Effector CD4-positive, alpha-beta T cell (primary cell): Measurements from ENCODE around the gene COX14.
"Not testable (repeated sequence)": the region's sequence is repeated elsewhere in the genome, so short reads cannot be mapped to it uniquely, and the experiment has no call there.

Source experiments
- DNase-seq: peaks from one replicate; pipeline ENCODE4 v3.0.0-alpha.2; 2020
- total RNA-seq: gene quantifications from one replicate; lab custom pipeline; 2026; lab: John Stamatoyannopoulos, UW

Gene COX14
- total RNA-seq, result 7.9 reads per million, percentile 27 among the genes with 10 or more reads in this experiment

DNA sequence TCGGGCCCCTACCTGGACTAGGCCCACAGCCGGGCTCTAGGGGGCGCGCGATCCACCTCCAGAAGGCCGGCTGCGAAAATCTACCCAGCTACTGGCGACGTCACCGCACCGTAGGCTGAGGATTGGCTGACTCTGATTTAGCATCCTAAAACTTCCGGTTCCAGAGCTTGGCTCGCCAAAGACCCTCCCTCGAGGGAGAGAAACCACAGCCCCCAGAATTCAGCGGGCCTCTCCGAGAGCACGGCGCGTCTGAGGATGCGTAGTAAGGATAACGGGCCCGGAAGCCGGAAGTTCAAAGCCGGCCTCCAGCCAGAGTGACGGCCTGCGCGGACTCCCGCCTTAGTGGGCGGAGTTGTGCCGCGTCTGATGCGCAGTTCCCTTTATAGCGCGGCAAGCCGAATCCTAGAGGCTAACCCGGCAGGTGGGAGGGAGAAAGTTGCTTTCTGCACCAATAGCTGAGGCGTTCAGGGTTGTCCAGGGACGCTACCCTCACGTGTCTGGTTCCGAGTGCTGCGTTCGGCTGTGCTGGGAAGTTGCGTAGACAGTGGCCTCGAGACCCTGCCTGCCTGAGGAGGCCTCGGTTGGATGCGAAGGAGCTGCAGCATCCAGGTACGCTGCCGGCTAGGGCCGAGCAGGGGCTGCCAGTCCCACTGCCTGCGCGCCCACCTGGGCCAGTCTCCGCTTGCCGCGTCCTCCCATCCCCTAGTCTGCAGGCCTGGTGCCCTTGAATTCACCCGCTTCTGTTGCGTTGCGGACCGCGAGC lies at the start of gene COX14:
Gene COX14, plus strand, starts transcription at position 544 of the 763 bp plus-strand sequence. CDS start 7,808 bp downstream, outside the sequence.
- peak; percentile 98 for DNase-seq

DNA sequence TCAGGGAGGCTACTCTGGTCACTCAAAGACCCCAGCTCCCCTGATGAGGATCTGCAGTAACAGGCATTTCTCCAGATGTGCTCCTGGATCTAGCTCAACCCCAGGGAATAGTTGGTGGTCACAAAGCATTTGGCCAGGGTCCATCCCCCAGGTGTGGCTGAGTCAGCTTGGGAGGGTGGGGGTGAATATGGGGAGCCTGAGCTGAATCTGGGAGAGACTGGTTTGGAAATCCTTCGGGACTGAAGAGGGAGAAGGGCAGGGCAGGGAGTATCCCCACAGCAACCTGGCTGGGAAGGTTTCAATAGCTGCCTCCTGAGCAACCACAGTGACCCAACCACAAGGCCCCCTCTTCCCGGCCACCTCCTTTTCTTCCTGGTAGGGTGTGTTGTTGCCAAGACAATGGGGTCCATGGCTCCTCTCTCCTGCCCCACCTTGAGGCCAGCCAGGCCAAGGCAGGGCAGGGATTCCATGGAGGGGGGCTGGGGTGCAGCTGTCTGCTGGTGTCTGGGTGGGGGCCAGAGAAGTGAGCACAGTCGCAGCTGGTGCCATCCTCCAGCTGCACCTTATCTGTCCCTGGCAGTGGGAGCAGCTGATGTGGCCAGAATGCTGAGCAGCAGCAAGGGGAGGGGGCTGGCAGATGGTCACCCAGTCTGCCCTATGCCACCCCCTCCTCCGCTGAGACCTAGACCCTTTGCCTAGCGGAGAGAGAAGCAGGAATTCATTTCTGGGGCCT lies 49.1 kb upstream of the COX14 start:
- DNase-seq, result no peak

DNA sequence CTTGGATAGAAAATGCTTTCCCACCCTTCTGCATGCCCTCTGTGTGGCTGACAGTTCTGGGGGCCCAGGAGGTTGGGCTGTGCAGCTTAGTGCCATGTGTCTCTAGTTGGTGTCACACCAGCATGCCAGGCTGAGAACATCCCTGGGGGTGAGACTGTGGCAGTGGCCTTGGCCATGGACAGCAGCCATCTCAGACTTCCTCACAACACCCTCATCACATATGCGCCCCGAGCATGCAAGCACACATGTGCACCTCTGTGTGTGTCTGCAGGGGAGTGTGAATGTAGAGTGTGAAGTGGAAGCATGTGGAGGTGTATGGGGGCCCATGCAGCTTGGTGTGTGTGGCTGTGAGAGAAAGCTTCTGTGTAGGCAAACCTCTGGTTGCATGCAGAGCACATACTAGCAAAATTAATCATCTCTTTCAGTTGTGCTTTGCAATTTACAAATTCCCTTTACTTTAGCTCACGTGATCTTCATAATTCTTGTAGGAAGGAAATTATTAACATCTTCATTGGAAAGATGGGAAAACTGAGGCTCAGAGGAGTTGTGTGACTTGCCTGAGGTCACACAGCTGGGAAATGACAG lies 46.2 kb upstream of the COX14 start:
- no peak for DNase-seq

DNA sequence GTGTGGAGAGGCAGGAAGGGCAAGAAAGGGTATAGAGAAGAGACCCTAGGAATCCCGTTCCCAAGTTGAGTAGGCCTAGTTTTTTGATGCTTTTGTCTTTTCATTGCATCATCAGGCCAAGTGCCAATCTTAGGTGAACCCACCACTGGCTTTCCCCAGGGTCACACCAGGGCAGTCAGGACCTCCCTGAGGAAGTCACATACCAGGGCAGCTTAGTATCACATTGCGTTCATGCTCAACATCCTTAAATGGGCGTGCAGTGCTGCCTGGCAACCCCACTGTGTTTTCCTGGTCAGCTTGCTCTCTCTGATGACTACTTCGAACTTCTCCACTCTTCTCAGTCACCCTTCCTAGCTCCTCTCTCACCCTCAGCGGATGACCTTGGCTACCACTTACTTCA lies 45.6 kb upstream of the COX14 start:
- DNase-seq, result no peak

DNA sequence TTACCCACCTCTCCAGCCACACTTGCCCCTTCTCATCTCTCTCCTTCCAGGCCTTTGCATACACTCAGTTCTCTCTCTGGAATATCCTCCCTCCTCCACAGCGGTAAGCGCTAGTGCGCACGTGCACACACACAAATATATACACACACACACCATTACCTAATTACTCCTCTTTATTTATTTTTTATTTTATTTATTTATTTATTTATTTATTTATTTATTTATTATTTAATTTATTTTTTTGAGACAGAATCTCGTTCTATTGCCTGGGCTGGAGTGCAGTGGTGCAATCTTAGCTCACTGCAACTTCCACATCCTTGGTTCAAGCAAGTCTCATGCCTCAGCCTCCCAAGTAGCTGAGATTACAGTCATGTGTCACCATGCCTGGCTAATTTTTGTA lies 43.0 kb upstream of the COX14 start:
- DNase-seq, result no peak

DNA sequence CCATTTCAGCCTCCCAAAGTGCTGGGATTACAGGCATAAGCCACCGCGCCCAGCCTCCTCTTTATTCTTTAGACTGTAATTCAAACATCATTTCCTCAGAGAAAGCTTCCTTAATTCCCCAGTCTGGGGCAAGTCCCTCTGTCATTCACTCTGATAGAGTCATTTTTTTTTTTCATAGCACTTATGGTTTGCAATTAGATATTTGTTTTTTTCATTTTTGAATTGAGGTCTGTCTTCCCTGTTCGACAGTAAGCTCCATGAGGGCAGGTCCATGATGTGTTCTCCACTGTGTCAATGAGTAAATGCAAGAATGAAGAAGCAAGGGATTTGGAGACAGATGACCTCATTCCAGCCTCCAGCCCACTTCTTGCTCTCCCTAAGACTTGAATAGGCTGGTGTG lies 42.5 kb upstream of the COX14 start:
- no peak for DNase-seq

DNA sequence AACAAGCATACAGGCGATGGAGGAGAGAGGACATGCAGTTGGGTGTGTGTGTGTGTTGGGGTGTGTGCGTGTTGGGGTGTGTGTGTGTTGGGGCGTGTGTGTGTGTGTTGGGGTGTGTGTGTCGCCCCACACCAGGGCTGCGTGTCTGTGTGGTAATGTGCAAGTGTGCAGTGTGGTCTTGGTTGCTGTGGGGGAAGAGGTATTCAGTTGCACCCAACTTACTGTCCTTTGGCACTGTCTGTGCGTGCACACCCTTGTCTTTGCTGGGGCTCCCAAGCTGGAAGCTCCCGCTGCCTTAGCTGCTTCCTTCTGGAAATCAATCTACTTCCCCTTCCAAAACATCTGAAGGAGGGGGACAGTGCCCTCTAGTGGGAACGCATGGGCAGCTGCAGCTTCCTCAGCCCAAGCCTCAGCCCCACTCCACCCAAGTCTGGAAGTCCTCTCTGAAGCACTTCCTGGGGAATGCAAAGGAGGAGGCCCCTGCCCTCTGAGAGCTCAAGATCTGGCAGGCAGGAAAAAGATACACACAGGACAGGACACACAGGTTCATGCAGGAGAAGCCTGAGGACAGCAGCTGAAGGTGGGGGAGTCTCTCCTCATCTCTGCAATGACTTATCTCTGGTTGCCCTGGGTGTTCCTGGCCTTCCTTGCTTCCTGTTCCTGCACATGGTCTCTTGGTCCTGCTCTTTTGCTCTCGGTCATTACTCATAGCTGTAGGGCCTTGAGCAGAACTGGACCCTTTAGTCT lies 41.5 kb upstream of the COX14 start:
- peak; percentile 54 for DNase-seq

DNA sequence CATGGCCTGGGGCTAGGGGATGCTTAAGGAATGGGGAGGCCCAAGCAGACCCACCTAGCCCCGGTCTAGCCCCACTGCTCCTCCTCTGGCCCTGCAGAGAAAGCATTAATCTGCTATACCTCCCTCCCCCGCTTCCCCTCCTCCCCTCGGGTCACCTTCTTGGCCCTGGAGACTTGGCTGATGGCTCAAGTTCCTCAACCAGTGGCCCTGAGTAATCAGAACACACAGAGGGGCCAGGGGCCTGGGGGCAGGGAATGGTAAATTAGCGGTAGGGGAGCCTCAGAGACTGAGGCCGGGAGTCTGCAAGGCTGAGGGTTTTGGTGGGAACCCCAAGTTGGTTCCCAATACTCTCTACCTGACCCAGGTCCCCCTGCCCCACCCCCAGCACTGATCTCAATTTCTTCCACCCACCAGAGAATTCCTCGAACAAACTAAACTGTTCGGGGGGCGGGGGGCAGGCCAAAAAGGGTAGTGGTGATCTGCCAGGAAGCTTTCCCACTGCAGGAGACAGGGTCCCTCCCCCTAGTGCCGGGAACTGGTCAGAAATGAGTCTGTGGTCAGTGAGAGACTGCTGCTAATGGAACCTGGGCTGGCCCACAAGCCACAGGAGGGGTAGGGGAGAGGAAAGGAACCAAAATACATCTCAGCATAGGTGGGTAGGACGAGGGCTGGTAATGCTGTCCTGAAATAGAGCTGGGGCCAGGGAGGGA lies 39.7 kb upstream of the COX14 start:
- DNase-seq, result no peak

DNA sequence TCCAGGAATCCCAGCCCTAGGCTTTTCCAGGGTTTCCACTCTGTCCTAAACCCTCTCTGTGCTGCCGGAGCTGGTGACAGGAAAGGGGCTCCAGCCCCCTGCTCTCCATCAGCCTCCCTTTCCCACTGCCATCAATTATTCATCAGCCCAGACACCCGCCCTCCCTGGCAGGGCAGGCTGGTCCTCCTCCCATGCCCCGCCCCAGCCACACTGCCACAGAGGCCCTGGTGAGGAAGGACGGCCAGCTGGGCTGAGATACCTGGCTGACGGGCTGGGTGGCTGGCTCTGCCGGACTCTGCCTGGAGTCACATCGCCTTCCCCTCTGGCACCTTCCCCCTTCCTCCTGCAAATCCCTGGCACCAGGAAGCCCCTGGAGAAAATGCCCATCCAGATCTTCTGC lies 38.8 kb upstream of the COX14 start:
- no peak for DNase-seq

DNA sequence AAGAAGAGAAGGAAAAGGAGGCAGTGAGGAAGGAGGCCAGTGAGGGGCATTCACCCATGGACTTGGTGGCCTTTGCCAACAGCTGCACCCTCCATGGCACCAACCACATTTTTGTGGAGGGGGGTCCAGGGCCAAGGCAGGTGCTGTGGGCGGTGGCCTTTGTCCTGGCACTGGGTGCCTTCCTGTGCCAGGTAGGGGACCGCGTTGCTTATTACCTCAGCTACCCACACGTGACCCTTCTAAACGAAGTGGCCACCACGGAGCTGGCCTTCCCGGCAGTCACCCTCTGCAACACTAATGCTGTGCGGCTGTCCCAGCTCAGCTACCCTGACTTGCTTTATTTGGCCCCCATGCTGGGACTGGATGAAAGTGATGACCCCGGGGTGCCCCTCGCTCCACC lies 38.3 kb upstream of the COX14 start:
- no peak for DNase-seq

DNA sequence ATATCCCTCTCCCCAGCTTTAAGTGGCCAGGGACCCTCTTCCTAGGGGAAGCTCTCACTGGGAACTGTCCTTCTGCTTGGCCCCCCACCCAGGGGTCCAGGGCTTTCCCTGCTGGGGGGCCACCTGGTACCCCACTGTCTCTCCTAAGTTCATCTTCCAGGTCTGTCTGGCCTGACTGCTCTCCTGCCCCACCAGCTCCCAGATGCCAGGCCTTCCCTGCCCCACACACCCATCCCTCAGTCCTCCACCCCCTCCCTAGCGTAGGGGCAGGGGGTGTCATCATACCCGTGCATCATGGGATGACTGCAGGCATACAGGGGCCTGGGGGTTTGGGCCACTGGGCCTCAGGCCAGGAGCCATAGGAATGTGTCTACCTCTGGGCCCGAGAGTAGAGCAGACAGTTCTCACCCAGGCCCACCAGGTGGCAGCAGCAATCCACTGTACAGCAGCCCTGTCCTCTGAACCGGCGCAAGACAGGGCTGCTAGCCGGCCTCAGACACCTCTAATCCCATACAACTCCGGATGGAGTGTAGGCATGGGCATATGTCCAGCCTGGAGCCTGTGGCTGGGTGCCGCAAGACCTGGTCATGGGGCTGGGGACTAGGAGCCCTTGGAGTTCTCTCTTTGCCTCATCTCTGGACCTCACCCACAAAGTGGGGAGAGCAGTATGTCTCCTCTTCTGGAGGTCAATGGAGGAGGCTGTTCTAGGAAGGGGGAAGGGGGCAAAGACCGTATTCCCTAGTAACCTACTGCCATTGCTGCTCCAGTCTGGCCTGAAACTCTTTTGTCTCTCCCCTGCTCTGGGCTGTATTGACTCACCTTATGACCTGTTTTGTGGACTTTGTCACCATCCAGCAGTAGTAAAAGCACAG lies 36.9 kb upstream of the COX14 start:
- DNase-seq, result peak; percentile 74

DNA sequence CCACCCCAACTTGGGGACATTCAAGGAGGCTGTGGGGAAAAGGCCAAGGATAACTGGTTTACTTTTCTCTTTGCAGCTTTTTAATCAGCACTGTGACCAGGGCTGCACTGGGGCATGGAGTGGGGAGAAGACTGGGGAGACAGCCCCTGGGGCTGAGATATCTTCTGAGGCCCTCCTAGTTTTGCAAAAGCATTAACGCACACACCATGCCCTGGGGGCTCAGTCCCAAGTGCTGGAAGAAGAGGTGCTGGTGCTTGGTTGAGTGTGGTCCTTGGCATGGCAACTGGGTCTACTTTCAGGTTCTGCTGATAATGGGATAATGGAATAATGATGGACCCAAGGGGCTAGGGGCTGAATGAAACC lies 36.2 kb upstream of the COX14 start:
- no peak for DNase-seq

DNA sequence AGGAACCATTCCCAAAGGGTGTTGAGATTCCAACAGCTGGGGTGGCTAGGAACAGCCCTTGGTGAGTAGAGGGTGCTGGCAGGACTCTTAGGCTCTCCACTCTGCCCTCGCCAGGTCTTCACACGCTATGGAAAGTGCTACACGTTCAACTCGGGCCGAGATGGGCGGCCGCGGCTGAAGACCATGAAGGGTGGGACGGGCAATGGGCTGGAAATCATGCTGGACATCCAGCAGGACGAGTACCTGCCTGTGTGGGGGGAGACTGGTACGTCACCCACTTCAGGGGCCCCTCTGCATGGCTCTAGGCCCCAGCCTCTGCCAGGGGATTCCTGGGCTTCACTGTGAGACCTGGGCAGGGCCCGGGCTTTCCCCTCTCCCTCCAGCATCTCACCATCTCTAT lies 34.9 kb upstream of the COX14 start:
- no peak for DNase-seq

DNA sequence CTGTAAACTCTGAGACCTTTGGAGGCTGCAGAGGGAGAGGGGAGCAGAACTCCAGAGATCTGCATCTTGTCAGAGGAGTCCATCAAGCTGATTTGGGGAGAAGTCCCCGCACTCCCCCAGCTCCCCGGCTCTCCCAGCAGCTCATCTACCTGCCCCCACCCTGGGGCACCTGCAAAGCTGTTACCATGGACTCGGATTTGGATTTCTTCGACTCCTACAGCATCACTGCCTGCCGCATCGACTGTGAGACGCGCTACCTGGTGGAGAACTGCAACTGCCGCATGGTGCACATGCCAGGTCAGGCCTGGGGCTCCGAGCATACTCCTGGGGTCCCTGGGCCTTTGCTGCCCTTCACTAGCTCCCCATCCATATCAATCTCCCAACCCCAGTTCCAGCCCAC lies 33.8 kb upstream of the COX14 start:
- no peak for DNase-seq

DNA sequence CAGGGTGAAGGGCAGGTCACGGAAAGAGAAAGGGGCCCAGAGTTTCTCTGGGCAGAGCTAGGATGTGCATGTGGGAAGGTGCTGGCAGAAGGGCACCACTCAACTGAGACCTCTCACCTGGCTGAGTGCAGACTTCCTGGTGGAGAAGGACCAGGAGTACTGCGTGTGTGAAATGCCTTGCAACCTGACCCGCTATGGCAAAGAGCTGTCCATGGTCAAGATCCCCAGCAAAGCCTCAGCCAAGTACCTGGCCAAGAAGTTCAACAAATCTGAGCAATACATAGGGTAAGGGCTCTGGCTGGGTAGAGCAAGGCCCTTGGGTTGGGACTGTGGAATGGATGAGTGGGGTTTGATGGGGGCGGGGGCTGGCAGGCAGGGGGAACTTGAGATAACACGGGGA lies 32.3 kb upstream of the COX14 start:
- no peak for DNase-seq

DNA sequence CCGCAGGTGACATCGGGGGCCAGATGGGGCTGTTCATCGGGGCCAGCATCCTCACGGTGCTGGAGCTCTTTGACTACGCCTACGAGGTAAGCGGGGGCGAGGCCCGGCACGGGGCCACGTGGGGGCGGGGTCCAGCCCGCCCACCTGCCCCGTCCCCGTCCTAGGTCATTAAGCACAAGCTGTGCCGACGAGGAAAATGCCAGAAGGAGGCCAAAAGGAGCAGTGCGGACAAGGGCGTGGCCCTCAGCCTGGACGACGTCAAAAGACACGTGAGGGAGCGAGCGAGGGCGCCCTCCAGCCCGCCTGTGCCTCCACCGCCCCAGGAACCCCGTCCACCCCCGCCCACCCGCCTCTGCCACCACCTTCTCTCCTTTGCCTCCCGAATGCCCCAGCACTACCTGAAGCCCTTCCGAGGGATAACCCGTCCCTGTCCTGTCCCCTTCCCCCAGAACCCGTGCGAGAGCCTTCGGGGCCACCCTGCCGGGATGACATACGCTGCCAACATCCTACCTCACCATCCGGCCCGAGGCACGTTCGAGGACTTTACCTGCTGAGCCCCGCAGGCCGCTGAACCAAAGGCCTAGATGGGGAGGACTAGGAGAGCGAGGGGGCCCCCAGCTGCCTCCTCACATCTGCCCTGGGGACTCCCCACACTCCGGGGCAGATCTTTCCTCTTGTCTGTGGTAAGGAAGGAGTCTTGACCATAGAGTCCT lies 30.8 kb upstream of the COX14 start:
- no peak for DNase-seq

DNA sequence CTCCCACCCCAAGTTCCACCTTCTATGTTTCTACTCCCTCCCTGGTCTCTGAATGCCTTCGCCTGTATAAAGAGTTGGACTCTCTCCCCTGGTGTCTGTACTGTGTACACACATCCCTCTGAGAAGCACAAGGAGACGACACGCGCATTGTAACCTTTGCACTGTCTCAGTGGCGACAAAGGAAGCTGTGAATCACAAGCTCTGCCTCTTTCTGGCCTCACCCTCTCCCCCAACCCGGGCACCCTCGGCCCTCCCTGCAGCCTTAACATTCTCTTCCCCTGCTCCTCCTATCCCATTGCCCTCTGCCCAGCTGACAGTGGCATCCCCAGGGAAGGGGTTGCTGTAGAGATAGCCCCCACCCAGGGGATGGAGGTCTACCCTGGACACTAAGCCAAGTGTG lies 29.4 kb upstream of the COX14 start:
- DNase-seq, result no peak

DNA sequence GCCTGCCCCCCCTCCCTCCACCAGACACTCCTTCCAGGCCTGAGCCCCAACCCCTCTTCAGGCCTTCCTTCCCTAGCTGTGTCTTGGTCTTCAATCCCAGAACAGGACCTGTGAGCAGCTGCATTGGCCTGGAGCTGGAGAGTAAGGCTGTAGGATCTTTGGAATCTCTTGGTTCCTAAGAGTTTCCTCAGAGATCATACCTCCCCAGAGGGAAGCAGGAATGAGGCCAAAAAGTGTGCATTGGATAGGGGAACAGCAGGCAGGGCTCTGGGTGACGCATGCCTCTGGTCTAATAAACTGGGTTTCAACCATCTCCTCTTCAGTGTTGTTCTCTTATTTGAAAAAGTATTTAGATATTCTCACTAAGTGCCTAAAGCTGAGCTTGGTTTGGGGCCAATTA lies 28.7 kb upstream of the COX14 start:
- no peak for DNase-seq

DNA sequence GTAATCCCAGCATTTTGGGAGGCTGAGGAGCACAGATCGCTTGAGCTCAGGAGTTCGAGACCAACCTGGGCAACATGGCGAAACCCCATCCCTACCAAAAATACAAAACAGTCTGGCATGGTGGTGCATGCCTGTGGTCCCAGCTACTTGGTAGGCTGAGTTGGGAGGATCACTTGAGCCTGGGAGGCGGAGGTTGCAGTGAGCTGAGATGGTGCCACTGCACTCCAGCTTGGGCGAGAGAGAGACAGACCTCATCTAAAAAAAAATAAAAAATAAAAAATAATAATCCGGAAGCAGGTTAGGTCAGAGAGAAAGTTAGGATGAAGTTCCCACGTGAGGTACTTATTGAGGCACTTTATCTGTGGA lies 27.6 kb upstream of the COX14 start:
- not testable (repeated sequence) for DNase-seq

DNA sequence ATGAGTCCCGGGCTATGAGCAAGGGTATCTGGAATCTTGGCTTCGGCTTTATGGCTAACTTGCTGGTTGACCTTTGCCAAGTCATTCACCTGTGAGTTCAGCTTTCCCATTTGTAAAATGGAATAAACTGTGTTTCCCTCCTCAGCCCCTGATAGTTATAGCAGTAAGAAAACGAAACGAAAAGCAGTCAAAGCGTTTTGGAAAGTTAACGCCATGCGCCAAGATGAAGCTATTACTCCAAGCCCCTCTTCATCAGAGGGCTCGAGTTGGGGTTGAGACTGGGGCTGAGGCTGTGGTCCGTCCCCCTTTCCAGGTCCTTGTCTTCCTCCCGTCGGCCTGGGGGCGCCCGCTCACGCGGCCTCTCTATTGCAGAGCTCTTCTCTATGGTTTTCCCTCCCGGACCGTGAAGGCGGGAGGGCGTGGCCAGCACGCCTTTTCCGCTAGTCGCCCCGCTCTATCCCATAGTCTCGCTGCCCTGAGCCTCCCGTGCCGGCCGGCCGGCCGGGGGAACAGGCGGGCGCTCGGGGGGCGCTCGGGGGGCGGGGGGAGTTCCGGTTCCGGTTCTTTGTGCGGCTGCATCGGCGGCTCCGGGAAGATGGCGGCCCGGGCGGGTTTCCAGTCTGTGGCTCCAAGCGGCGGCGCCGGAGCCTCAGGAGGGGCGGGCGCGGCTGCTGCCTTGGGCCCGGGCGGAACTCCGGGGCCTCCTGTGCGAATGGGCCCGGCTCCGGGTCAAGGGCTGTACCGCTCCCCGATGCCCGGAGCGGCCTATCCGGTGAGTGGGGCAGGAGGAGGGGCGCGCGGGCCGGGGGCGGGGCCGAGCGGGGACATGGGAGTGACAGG lies 27.0 kb upstream of the COX14 start, which contains the start of gene SMARCD1:
Gene SMARCD1, plus strand, starts transcription at position 568 of the 840 bp plus-strand sequence. Its CDS starts 28 bp downstream, at position 596.
- peak; percentile 81 for DNase-seq
